ENCODE data around the gene VENTX.

DNA sequence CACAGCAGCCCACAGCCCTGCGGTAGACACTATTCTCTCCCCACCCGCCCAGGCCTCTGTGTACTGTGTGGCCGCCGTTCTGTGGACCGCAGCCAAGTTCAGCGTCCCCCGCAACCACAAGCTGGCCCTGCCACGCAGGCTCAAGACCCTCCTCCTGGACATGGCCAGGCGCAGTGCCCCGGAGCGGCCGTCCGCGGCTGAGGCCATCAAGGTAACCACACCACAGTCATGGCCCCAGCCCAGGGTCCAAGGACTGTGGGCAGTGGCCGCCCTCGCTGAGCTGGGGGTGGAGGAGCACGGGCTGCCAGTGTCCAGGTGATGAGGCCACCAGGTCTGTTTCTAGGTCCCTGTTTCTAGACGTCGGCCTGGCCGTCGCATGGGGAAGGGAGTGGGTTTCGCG lies 42.0 kb upstream of the VENTX start:
- TF ChIP-seq, protein P1, sequence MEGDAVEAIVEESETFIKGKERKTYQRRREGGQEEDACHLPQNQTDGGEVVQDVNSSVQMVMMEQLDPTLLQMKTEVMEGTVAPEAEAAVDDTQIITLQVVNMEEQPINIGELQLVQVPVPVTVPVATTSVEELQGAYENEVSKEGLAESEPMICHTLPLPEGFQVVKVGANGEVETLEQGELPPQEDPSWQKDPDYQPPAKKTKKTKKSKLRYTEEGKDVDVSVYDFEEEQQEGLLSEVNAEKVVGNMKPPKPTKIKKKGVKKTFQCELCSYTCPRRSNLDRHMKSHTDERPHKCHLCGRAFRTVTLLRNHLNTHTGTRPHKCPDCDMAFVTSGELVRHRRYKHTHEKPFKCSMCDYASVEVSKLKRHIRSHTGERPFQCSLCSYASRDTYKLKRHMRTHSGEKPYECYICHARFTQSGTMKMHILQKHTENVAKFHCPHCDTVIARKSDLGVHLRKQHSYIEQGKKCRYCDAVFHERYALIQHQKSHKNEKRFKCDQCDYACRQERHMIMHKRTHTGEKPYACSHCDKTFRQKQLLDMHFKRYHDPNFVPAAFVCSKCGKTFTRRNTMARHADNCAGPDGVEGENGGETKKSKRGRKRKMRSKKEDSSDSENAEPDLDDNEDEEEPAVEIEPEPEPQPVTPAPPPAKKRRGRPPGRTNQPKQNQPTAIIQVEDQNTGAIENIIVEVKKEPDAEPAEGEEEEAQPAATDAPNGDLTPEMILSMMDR (optimal IDR thresholded peaks at IDR 0.05 in 1 of 3, IDR thresholded peaks at IDR 0.05 in 1 of 3, conservative IDR thresholded peaks at IDR 0.05 in 1 of 3; ENCODE audit: extremely low read depth in 1 of 3, insufficient read depth in 2 of 3, low read length in 3 of 3) = no peak
- TF ChIP-seq EZH2 (IDR thresholded peaks at IDR 0.05; ENCODE audit: low read length) = no peak
